SK-N-SH (cell line): ENCODE results near the gene DCAF11. TPM values are rescaled to one million over a fixed set of nuclear protein-coding genes. Genes with fewer than 3 reads are reported as not detected.

ENCODE experiments used
- CTCF ChIA-PET: fragments of 300-600, 350-600 bp; formaldehyde crosslinking; extraction: SDS; loops from one replicate; lab custom pipeline; 2021; lab: Yijun Ruan, JAX
- POLR2A ChIA-PET: fragments of 350-600 bp; sonication (Branson Sonifier 250); formaldehyde crosslinking; extraction: SDS; loops from one replicate; lab custom pipeline; 2020; ENCODE audit warnings: antibody characterized with exemption, inconsistent platforms; lab: Yijun Ruan, JAX
- DNase-seq: peaks from one replicate; pipeline ENCODE4 v3.0.0; 2012
- H2AFZ ChIP-seq: fragments of 200-600 bp; sonication (generic); 2 replicates; pipeline ENCODE4 v1.8.1; 2016; ENCODE audit warnings: antibody characterized with exemption, mild to moderate bottlenecking, low read depth
- H3F3A ChIP-seq: fragments of 200-600 bp; sonication (generic); replicated peaks from 2 replicates; pipeline ENCODE3; 2016; ENCODE audit warnings: antibody characterized with exemption, mild to moderate bottlenecking; ENCODE audit not compliant: insufficient read depth
- H3K27ac ChIP-seq, 2 experiments: fragments of 200-500 bp in 1 of 2; fragments of 200-600 bp in 1 of 2; sonication (Bioruptor generic) in 1 of 2; sonication (generic), shearing (Covaris generic) in 1 of 2; 2 replicates each; pipeline versions ENCODE4 v1.5.1 to v1.6.1; 2014 to 2016; ENCODE audit warnings: low read depth in 2 of 2, inconsistent platforms in 1 of 2, low read length in 1 of 2, mild to moderate bottlenecking in 1 of 2, mixed read lengths in 1 of 2
- H3K27me3 ChIP-seq: fragments of 200-600 bp; sonication (generic), shearing (Covaris generic); 2 replicates; pipeline ENCODE4 v1.6.1; 2016; ENCODE audit warnings: mixed run types; ENCODE audit not compliant: insufficient read depth
- H3K36me3 ChIP-seq, 2 experiments: fragments of 200-500 bp in 1 of 2; fragments of 200-600 bp in 1 of 2; sonication (Bioruptor generic) in 1 of 2; sonication (generic) in 1 of 2; replicated peaks in 1 of 2; 2 replicates each; pipeline versions ENCODE3 to v1.5.1; 2014 to 2016; ENCODE audit warnings: low read length in 1 of 2, mild to moderate bottlenecking in 1 of 2; ENCODE audit not compliant: insufficient read depth in 2 of 2, control insufficient read depth in 1 of 2
- H3K4me1 ChIP-seq, 2 experiments: fragments of 200-500 bp in 1 of 2; fragments of 200-600 bp in 1 of 2; sonication (Bioruptor generic) in 1 of 2; sonication (generic), shearing (Covaris generic) in 1 of 2; 2 replicates each; pipeline versions ENCODE4 v1.5.1 to v1.6.1; 2014 to 2016; ENCODE audit warnings: low read depth in 1 of 2, low read length in 1 of 2, mixed run types in 1 of 2; ENCODE audit not compliant: insufficient read depth in 2 of 2, control insufficient read depth in 1 of 2
- H3K4me2 ChIP-seq: fragments of 200-600 bp; sonication (generic), shearing (Covaris generic); 2 replicates; pipeline ENCODE4 v1.6.1; 2017; ENCODE audit warnings: mixed run types
- H3K4me3 ChIP-seq, 2 experiments: fragments of 200-500 bp in 1 of 2; fragments of 200-600 bp in 1 of 2; sonication (Bioruptor generic) in 1 of 2; sonication (generic), shearing (Covaris generic) in 1 of 2; 2 replicates each; pipeline versions ENCODE4 v1.5.1 to v1.8.1; 2014 to 2016; ENCODE audit warnings: low read depth in 2 of 2, inconsistent platforms in 1 of 2, low read length in 1 of 2, mild to moderate bottlenecking in 1 of 2, mixed read lengths in 1 of 2, moderate library complexity in 1 of 2
- H3K79me2 ChIP-seq: fragments of 200-600 bp; sonication (generic); 2 replicates; pipeline ENCODE4 v1.8.1; 2017; ENCODE audit warnings: mild to moderate bottlenecking; ENCODE audit not compliant: insufficient read depth
- H3K9ac ChIP-seq: fragments of 200-600 bp; sonication (generic); 2 replicates; pipeline ENCODE4 v1.6.1; 2017; ENCODE audit warnings: mixed run types
- H3K9me2 ChIP-seq: fragments of 200-600 bp; sonication (generic); 2 replicates; pipeline ENCODE4 v1.6.1; 2017; ENCODE audit warnings: mixed run types
- H3K9me3 ChIP-seq: fragments of 200-600 bp; sonication (generic); 2 replicates; pipeline ENCODE4 v1.6.1; 2017; ENCODE audit warnings: mixed run types, mild to moderate bottlenecking, moderate library complexity
- H4K20me1 ChIP-seq: fragments of 200-600 bp; sonication (generic); 2 replicates; pipeline ENCODE4 v1.6.1; 2017; ENCODE audit warnings: mild to moderate bottlenecking, mixed run types; ENCODE audit not compliant: insufficient read depth
- CHD2 ChIP-seq: fragments of 150-350 bp; IDR thresholded peaks from 2 replicates; pipeline ENCODE4 v1.6.1; 2018; ENCODE audit warnings: low read length; ENCODE audit not compliant: partially characterized antibody
- EP300 ChIP-seq, 2 experiments: IDR thresholded peaks; 2 replicates each; pipeline versions ENCODE4 v1.4.0 to v1.6.1; 2012; ENCODE audit warnings: borderline replicate concordance in 1 of 2, low read depth in 1 of 2, low read length in 1 of 2
- EZH2phosphoT487 ChIP-seq: fragments of 200-600 bp; sonication (generic); IDR thresholded peaks from 2 replicates; pipeline ENCODE4 v1.6.1; 2017; ENCODE audit warnings: low read depth, mixed run types, mild to moderate bottlenecking, antibody characterized with exemption, moderate library complexity, borderline replicate concordance
- FOSL2 ChIP-seq: IDR thresholded peaks from 2 replicates; pipeline ENCODE4 v1.4.0; 2012; ENCODE audit warnings: low read depth, mild to moderate bottlenecking, moderate library complexity, borderline replicate concordance
- FOXJ3 ChIP-seq: sonication (generic); formaldehyde crosslinking; IDR thresholded peaks from 2 replicates; pipeline ENCODE4 v1.5.1; 2020; ENCODE audit warnings: mild to moderate bottlenecking, missing genetic modification reagents
- GABPA ChIP-seq: IDR thresholded peaks from 2 replicates; pipeline ENCODE4 v1.4.0; 2012; ENCODE audit warnings: low read depth, mild to moderate bottlenecking
- IRF3 ChIP-seq: fragments of 150-350 bp; IDR thresholded peaks from 2 replicates; pipeline ENCODE4 v1.6.1; 2016; ENCODE audit warnings: mild to moderate bottlenecking, low read depth, low read length
- JUND ChIP-seq: IDR thresholded peaks from 2 replicates; pipeline ENCODE4 v1.4.0; 2012
- MEF2A ChIP-seq: IDR thresholded peaks from 2 replicates; pipeline ENCODE4 v1.4.0; 2012; ENCODE audit warnings: low read depth, borderline replicate concordance
- NFIC ChIP-seq: IDR thresholded peaks from 2 replicates; pipeline ENCODE4 v1.4.0; 2012; ENCODE audit warnings: borderline replicate concordance
- PBX3 ChIP-seq: IDR thresholded peaks from 2 replicates; pipeline ENCODE4; 2012
- POLR2AphosphoS5 ChIP-seq: IDR thresholded peaks from 2 replicates; pipeline ENCODE4 v1.6.1; 2012; ENCODE audit warnings: low read depth, low read length
- RAD21 ChIP-seq: IDR thresholded peaks from 2 replicates; pipeline ENCODE4 v1.6.1; 2012; ENCODE audit warnings: mild to moderate bottlenecking, low read length
- RCOR1 ChIP-seq: fragments of 150-350 bp; IDR thresholded peaks from 2 replicates; pipeline ENCODE4 v1.6.1; 2017; ENCODE audit warnings: antibody characterized with exemption, low read length
- REST ChIP-seq: IDR thresholded peaks from 2 replicates; pipeline ENCODE4 v1.6.1; 2012; ENCODE audit warnings: mild to moderate bottlenecking, low read depth, low read length, moderate library complexity
- RFX5 ChIP-seq: IDR thresholded peaks from 2 replicates; pipeline ENCODE4 v1.6.1; 2012; ENCODE audit warnings: mild to moderate bottlenecking, improper control_type of control experiment, low read length
- SIN3A ChIP-seq: IDR thresholded peaks from 2 replicates; pipeline ENCODE4 v1.6.1; 2012; ENCODE audit warnings: low read depth, mild to moderate bottlenecking, low read length, moderate library complexity, borderline replicate concordance
- SMC3 ChIP-seq: IDR thresholded peaks from 2 replicates; pipeline ENCODE4 v1.6.1; 2012; ENCODE audit warnings: low read depth, low read length, improper control_type of control experiment
- TAF1 ChIP-seq: IDR thresholded peaks from 2 replicates; pipeline ENCODE4 v1.6.1; 2012; ENCODE audit warnings: low read depth, mild to moderate bottlenecking, low read length, moderate library complexity, borderline replicate concordance
- TCF12 ChIP-seq: IDR thresholded peaks from 2 replicates; pipeline ENCODE4 v1.4.0; 2012
- TEAD4 ChIP-seq: IDR thresholded peaks from 2 replicates; pipeline ENCODE4 v1.4.0; 2012; ENCODE audit warnings: mild to moderate bottlenecking, borderline replicate concordance; ENCODE audit not compliant: insufficient read depth
- USF1 ChIP-seq: IDR thresholded peaks from 2 replicates; pipeline ENCODE4 v1.4.0; 2012; ENCODE audit warnings: low read depth, borderline replicate concordance
- USF2 ChIP-seq: fragments of 150-350 bp; IDR thresholded peaks from 2 replicates; pipeline ENCODE4 v1.6.1; 2017; ENCODE audit warnings: antibody characterized with exemption, low read length, low read depth, borderline replicate concordance
- YY1 ChIP-seq: IDR thresholded peaks from 2 replicates; pipeline ENCODE4 v1.4.0; 2012; ENCODE audit warnings: low read depth, mild to moderate bottlenecking
- WGBS: methylation state at CpG from one replicate; pipeline ENCODE4 v1.1.6; 2017; ENCODE audit warnings: low lambda C conversion rate; 5-methylcytosine and 5-hydroxymethylcytosine counted together
- polyA plus RNA-seq, 3 experiments: library from polyadenylated mRNA; depleted of rRNA; stranded (reverse); fragments of >200 nt; gene quantifications; 2 replicates each; pipeline ENCODE4 v1.2.3, GENCODE V29; 2012

DCAF11 gene
- polyA plus RNA-seq, 1 of the 3 experiments (the other 2 are of a cell fraction), result 34.6 TPM

GRCh38 chr14:24160850-24161804 lies 46.5 kb downstream of the DCAF11 start, which contains the start of gene IRF9:
Gene IRF9, plus strand, starts transcription at chr14:24161265. Its CDS starts 880 bp downstream, at chr14:24162145.
- H3F3A ChIP-seq, result peaks cover 17% of the 10 kb centered on the region
- WGBS, result 1% methylated on average over 9 of the region's 12 CpGs
- H3K27me3 ChIP-seq, result no peaks in the 10 kb centered on the region
- peak within 1 kb of the TSS; percentile 79 for H3K9ac ChIP-seq
- H4K20me1 ChIP-seq, result peaks cover 4% of the 10 kb centered on the region; the same call in 1 of the 2 replicates
- H2AFZ ChIP-seq, result peak within 1 kb of the TSS; percentile 30; the same call in 1 of the 2 replicates
- H3K4me1 ChIP-seq, result peaks cover 4 to 22% of the 10 kb centered on the region in 2 experiments; a peak in 1 of 4 replicates
- DNase-seq, result peak; percentile 95
- peaks cover 33 to 61% of the 10 kb centered on the region in 2 experiments for H3K36me3 ChIP-seq
- peak within 1 kb of the TSS; percentile 97 for H3K4me2 ChIP-seq
- peaks cover 23% of the 10 kb centered on the region for H3K79me2 ChIP-seq
- CTCF ChIA-PET, result interaction anchor here (0.6 to 3.5 kb wide), 42 partner anchors 9 to 857 kb away, joined by 3 to 38 read pairs (median 5); partner anchors contain the start of genes CARMIL3, CPNE6, DCAF11 and EMC9
- H3K27ac ChIP-seq, result peak within 1 kb of the TSS; percentile 67 to 96
- H3K9me2 ChIP-seq, result no peaks in the 10 kb centered on the region
- no peaks in the 10 kb centered on the region for H3K9me3 ChIP-seq
- POLR2A ChIA-PET, result interaction anchor here (0.8 to 5.2 kb wide), 15 partner anchors 10 to 109 kb away, joined by 3 to 50 read pairs (median 5); partner anchors contain the start of genes CARMIL3, DCAF11, EMC9 and IPO4
- H3K4me3 ChIP-seq, result peak within 1 kb of the TSS; percentile 75 to 77
- TF ChIP-seq RAD21 (peak; percentile 76), TCF12 (peak; percentile 72; the same call in 1 of the 2 replicates), TEAD4 (0 out of 2 replicates have a peak, but pooled peaks have one; percentile 58), REST (no peak), CHD2 (peak; percentile 88), POLR2AphosphoS5 (peak; percentile 91), RCOR1 (peak; percentile 79), GABPA (no peak), FOXJ3 (CRISPR knock-in tag) (peak; percentile 45; the same call in 1 of the 2 replicates), USF1 (peak; percentile 95), USF2 (peak; percentile 82), PBX3 (peak; percentile 45; the same call in 1 of the 2 replicates), FOSL2 (no peak; the same call in 1 of the 2 replicates), RFX5 (no peak), EZH2phosphoT487 (no peak), EP300 (IDR thresholded peaks at IDR 0.05; ENCODE audit: borderline replicate concordance in 1 of 2, low read depth in 1 of 2, low read length in 1 of 2) (peak; percentile 18 to 62; a peak in 3 of 4 replicates), SMC3 (peak; percentile 63), YY1 (no peak), MEF2A (no peak), TAF1 (no peak), JUND (no peak), SIN3A (peak; percentile 78; the same call in 1 of the 2 replicates), IRF3 (no peak), NFIC (peak; percentile 94)
